ENCODE data around the gene NAV1.
"Not testable (repeated sequence)": the region's sequence is repeated elsewhere in the genome, so short reads cannot be mapped to it uniquely, and the experiment has no call there.

DNA sequence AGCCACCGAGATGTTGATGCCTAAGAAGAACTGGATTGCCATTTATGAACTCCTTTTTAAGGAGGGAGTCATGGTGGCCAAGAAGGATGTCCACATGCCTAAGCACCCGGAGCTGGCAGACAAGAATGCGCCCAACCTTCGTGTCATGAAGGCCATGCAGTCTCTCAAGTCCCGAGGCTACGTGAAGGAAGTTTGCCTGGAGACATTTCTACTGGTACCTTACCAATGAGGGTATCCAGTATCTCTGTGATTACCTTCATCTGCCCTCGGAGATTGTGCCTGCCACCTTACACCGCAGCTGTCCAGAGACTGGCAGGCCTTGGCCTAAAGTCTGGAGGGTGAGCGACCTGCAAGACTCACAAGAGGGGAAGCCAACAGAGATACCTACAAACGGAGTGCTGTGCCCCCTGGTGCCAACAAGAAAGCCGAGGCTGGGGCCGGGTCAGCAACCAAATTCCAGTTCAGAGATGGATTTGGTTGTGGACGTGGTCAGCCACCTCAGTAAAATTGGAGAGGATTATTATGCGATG lies 18.8 kb upstream of the NAV1 start:
- TF ChIP-seq PURB (CRISPR knock-in tag; IDR thresholded peaks at IDR 0.05; ENCODE audit: low read depth); ZNF133 (CRISPR knock-in tag; IDR thresholded peaks at IDR 0.05); ZNF75A (CRISPR knock-in tag; IDR thresholded peaks at IDR 0.05); NFATC3 (IDR thresholded peaks at IDR 0.05); CTCF (IDR thresholded peaks at IDR 0.05 in 2 of 3, conservative IDR thresholded peaks at IDR 0.05 in 1 of 3; ENCODE audit: insufficient read depth in 2 of 3, low read depth in 1 of 3, low read length in 3 of 3); POLR2A (conservative IDR thresholded peaks at IDR 0.05); AFF4 (CRISPR knock-in tag; IDR thresholded peaks at IDR 0.05); FOXM1 (IDR thresholded peaks at IDR 0.05; ENCODE audit: low read depth); FOXM1 (CRISPR knock-in tag; IDR thresholded peaks at IDR 0.05; ENCODE audit: low read depth); ZBTB33 (CRISPR knock-in tag; IDR thresholded peaks at IDR 0.05): not testable (repeated sequence)
- TF ChIP-seq, protein P1, sequence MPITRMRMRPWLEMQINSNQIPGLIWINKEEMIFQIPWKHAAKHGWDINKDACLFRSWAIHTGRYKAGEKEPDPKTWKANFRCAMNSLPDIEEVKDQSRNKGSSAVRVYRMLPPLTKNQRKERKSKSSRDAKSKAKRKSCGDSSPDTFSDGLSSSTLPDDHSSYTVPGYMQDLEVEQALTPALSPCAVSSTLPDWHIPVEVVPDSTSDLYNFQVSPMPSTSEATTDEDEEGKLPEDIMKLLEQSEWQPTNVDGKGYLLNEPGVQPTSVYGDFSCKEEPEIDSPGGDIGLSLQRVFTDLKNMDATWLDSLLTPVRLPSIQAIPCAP (CRISPR knock-in tag; IDR thresholded peaks at IDR 0.05; ENCODE audit: borderline replicate concordance): not testable (repeated sequence)
- TF ChIP-seq, protein P2, sequence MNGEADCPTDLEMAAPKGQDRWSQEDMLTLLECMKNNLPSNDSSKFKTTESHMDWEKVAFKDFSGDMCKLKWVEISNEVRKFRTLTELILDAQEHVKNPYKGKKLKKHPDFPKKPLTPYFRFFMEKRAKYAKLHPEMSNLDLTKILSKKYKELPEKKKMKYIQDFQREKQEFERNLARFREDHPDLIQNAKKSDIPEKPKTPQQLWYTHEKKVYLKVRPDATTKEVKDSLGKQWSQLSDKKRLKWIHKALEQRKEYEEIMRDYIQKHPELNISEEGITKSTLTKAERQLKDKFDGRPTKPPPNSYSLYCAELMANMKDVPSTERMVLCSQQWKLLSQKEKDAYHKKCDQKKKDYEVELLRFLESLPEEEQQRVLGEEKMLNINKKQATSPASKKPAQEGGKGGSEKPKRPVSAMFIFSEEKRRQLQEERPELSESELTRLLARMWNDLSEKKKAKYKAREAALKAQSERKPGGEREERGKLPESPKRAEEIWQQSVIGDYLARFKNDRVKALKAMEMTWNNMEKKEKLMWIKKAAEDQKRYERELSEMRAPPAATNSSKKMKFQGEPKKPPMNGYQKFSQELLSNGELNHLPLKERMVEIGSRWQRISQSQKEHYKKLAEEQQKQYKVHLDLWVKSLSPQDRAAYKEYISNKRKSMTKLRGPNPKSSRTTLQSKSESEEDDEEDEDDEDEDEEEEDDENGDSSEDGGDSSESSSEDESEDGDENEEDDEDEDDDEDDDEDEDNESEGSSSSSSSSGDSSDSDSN (IDR thresholded peaks at IDR 0.05; ENCODE audit: borderline replicate concordance in 1 of 2, low read depth in 2 of 2, low read length in 2 of 2): not testable (repeated sequence)

All from K562 (cell line).